WTC11 (cell line): ENCODE results near the gene DAPK3.

ENCODE experiments used
- ATF1 ChIP-seq: sonication (generic); formaldehyde crosslinking; IDR thresholded peaks from 2 replicates; pipeline ENCODE4 v1.8.1; 2023; ENCODE audit warnings: mild to moderate bottlenecking, moderate library complexity, missing genetic modification reagents
- CREB1 ChIP-seq: sonication (generic); formaldehyde crosslinking; IDR thresholded peaks from 2 replicates; pipeline ENCODE4 v1.8.0; 2023; ENCODE audit warnings: mild to moderate bottlenecking, missing genetic modification reagents
- ELF4 ChIP-seq: sonication (generic); formaldehyde crosslinking; IDR thresholded peaks from 2 replicates; pipeline ENCODE4 v1.8.1; 2022; ENCODE audit warnings: low read depth, mild to moderate bottlenecking, moderate library complexity, missing genetic modification reagents
- GABPB1 ChIP-seq: sonication (generic); formaldehyde crosslinking; IDR thresholded peaks from 2 replicates; pipeline ENCODE4 v1.8.1; 2023; ENCODE audit warnings: mild to moderate bottlenecking, missing genetic modification reagents
- GTF2I ChIP-seq: fragments of 250-450 bp; sonication (Bioruptor Pico); conservative IDR thresholded peaks from 2 replicates; pipeline ENCODE4 v1.4.0; 2021; ENCODE audit warnings: mild to moderate bottlenecking
- JUN ChIP-seq: sonication (generic); formaldehyde crosslinking; IDR thresholded peaks from 2 replicates; pipeline ENCODE4 v1.8.0; 2023; ENCODE audit warnings: mild to moderate bottlenecking, missing genetic modification reagents
- TF ChIP-seq, protein P1 (sequence below): fragments of 200-600 bp; IDR thresholded peaks from 2 replicates; pipeline ENCODE4 v1.8.0; 2022; ENCODE audit warnings: antibody characterized with exemption
- TF ChIP-seq, protein P2 (sequence below): sonication (generic); formaldehyde crosslinking; IDR thresholded peaks from 2 replicates; pipeline ENCODE4 v1.8.1; 2022; ENCODE audit warnings: mild to moderate bottlenecking, moderate library complexity, missing genetic modification reagents
- TF ChIP-seq, protein P3 (sequence below): fragments of 250-450 bp; sonication (Bioruptor Pico); IDR thresholded peaks from 2 replicates; pipeline ENCODE4 v1.9.0; 2021; ENCODE audit warnings: mild to moderate bottlenecking, borderline replicate concordance
- TF ChIP-seq, protein P4 (sequence below): sonication (generic); formaldehyde crosslinking; IDR thresholded peaks from 2 replicates; pipeline ENCODE4 v1.8.1; 2022; ENCODE audit warnings: low read depth, mild to moderate bottlenecking, moderate library complexity, missing genetic modification reagents, borderline replicate concordance
- TF ChIP-seq, protein P5 (sequence below): fragments of 250-450 bp; sonication (Bioruptor Pico); IDR thresholded peaks from 2 replicates; pipeline ENCODE4 v1.9.0; 2021; ENCODE audit warnings: mild to moderate bottlenecking

DNA sequence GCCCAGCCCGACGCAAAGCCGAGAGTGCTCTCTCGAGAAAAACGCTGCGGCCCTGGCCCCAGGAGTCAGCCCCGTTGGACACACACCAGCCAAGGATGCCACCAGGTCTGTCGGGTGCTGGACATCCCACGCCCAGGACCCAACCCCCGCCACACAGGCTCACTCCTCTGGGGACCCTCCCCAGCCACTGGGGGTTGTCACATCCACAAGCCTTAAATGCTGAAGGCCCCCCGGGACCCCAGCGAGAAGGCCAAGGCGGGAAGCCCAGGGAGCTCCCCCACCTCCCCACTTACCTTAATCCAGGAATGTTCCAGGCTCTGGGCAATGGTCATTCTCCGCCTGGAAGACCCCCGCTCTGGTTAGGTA is 11.2 kb downstream of the DAPK3 start:
- TF ChIP-seq CREB1 (CRISPR knock-in tag) (no peak), ELF4 (CRISPR knock-in tag) (no peak), GTF2I (no peak), ATF1 (no peak), GABPB1 (no peak), JUN (no peak)
- TF ChIP-seq, protein P1, sequence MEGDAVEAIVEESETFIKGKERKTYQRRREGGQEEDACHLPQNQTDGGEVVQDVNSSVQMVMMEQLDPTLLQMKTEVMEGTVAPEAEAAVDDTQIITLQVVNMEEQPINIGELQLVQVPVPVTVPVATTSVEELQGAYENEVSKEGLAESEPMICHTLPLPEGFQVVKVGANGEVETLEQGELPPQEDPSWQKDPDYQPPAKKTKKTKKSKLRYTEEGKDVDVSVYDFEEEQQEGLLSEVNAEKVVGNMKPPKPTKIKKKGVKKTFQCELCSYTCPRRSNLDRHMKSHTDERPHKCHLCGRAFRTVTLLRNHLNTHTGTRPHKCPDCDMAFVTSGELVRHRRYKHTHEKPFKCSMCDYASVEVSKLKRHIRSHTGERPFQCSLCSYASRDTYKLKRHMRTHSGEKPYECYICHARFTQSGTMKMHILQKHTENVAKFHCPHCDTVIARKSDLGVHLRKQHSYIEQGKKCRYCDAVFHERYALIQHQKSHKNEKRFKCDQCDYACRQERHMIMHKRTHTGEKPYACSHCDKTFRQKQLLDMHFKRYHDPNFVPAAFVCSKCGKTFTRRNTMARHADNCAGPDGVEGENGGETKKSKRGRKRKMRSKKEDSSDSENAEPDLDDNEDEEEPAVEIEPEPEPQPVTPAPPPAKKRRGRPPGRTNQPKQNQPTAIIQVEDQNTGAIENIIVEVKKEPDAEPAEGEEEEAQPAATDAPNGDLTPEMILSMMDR = no peak
- TF ChIP-seq, protein P2, sequence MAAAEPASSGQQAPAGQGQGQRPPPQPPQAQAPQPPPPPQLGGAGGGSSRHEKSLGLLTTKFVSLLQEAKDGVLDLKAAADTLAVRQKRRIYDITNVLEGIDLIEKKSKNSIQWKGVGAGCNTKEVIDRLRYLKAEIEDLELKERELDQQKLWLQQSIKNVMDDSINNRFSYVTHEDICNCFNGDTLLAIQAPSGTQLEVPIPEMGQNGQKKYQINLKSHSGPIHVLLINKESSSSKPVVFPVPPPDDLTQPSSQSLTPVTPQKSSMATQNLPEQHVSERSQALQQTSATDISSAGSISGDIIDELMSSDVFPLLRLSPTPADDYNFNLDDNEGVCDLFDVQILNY (CRISPR knock-in tag) = no peak
- TF ChIP-seq, protein P3, sequence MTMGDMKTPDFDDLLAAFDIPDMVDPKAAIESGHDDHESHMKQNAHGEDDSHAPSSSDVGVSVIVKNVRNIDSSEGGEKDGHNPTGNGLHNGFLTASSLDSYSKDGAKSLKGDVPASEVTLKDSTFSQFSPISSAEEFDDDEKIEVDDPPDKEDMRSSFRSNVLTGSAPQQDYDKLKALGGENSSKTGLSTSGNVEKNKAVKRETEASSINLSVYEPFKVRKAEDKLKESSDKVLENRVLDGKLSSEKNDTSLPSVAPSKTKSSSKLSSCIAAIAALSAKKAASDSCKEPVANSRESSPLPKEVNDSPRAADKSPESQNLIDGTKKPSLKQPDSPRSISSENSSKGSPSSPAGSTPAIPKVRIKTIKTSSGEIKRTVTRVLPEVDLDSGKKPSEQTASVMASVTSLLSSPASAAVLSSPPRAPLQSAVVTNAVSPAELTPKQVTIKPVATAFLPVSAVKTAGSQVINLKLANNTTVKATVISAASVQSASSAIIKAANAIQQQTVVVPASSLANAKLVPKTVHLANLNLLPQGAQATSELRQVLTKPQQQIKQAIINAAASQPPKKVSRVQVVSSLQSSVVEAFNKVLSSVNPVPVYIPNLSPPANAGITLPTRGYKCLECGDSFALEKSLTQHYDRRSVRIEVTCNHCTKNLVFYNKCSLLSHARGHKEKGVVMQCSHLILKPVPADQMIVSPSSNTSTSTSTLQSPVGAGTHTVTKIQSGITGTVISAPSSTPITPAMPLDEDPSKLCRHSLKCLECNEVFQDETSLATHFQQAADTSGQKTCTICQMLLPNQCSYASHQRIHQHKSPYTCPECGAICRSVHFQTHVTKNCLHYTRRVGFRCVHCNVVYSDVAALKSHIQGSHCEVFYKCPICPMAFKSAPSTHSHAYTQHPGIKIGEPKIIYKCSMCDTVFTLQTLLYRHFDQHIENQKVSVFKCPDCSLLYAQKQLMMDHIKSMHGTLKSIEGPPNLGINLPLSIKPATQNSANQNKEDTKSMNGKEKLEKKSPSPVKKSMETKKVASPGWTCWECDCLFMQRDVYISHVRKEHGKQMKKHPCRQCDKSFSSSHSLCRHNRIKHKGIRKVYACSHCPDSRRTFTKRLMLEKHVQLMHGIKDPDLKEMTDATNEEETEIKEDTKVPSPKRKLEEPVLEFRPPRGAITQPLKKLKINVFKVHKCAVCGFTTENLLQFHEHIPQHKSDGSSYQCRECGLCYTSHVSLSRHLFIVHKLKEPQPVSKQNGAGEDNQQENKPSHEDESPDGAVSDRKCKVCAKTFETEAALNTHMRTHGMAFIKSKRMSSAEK = no peak
- TF ChIP-seq, protein P4, sequence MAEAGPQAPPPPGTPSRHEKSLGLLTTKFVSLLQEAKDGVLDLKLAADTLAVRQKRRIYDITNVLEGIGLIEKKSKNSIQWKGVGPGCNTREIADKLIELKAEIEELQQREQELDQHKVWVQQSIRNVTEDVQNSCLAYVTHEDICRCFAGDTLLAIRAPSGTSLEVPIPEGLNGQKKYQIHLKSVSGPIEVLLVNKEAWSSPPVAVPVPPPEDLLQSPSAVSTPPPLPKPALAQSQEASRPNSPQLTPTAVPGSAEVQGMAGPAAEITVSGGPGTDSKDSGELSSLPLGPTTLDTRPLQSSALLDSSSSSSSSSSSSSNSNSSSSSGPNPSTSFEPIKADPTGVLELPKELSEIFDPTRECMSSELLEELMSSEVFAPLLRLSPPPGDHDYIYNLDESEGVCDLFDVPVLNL (CRISPR knock-in tag) = no peak
- TF ChIP-seq, protein P5, sequence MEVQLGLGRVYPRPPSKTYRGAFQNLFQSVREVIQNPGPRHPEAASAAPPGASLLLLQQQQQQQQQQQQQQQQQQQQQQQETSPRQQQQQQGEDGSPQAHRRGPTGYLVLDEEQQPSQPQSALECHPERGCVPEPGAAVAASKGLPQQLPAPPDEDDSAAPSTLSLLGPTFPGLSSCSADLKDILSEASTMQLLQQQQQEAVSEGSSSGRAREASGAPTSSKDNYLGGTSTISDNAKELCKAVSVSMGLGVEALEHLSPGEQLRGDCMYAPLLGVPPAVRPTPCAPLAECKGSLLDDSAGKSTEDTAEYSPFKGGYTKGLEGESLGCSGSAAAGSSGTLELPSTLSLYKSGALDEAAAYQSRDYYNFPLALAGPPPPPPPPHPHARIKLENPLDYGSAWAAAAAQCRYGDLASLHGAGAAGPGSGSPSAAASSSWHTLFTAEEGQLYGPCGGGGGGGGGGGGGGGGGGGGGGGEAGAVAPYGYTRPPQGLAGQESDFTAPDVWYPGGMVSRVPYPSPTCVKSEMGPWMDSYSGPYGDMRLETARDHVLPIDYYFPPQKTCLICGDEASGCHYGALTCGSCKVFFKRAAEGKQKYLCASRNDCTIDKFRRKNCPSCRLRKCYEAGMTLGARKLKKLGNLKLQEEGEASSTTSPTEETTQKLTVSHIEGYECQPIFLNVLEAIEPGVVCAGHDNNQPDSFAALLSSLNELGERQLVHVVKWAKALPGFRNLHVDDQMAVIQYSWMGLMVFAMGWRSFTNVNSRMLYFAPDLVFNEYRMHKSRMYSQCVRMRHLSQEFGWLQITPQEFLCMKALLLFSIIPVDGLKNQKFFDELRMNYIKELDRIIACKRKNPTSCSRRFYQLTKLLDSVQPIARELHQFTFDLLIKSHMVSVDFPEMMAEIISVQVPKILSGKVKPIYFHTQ (CRISPR knock-in tag) = no peak
